ENCODE results near the gene MIGA2. TPM values are rescaled to one million over a fixed set of nuclear protein-coding genes. Genes with fewer than 3 reads are reported as not detected.

Gene MIGA2
- total and polyA plus RNA-seq, 2 of the 8 experiments (the other 6 are each of a cell fraction or from before 2014, with no cell fraction given): 24.6 to 39.0 TPM

- TF ChIP-seq GABPA (IDR thresholded peaks at IDR 0.05; ENCODE audit: borderline replicate concordance, insufficient read depth, low read length) (no peak), BACH1 (IDR thresholded peaks at IDR 0.05; ENCODE audit: low read length) (no peak), CBX8 (IDR thresholded peaks at IDR 0.05; ENCODE audit: borderline replicate concordance, low read depth, low read length) (no peak), POLR2A (IDR thresholded peaks at IDR 0.05; ENCODE audit: control extremely low read depth in 1 of 2, low read depth in 2 of 2, low read length in 2 of 2) (no peak), CREB1 (IDR thresholded peaks at IDR 0.05) (no peak)
Measured at GRCh38 chr9:129059796-129060785, 23.7 kb downstream of the MIGA2 start (continued).

Data from H1 (cell line).